HEK293 (cell line): ENCODE measurements around the gene SYNE1.
A peak's percentile ranks its signal among the peaks of the same experiment; 100 is the strongest.

Source experiments
- CTCF ChIA-PET: fragments of 350-600 bp; formaldehyde crosslinking; extraction: SDS; loops from one replicate; lab custom pipeline; 2021; ENCODE audit warnings: antibody characterized with exemption; lab: Yijun Ruan, JAX
- POLR2A ChIA-PET: fragments of 300-600 bp; formaldehyde crosslinking; extraction: SDS; loops from one replicate; lab custom pipeline; 2020; ENCODE audit warnings: antibody characterized with exemption, inconsistent platforms; lab: Yijun Ruan, JAX
- H3K27ac ChIP-seq: fragments of 200-500 bp; sonication (Bioruptor generic); 2 replicates; pipeline ENCODE4 v1.5.1; 2014; ENCODE audit warnings: low read depth, low read length, control low read depth, inconsistent platforms; ENCODE audit errors: extremely low read depth
- H3K36me3 ChIP-seq, 2 experiments: fragments of 200-500 bp in 1 of 2; sonication (Bioruptor generic) in 1 of 2; 1 replicate in 1 of 2; 2 replicates in 1 of 2; pipeline ENCODE4 v1.5.1; 2014 to 2017; ENCODE audit warnings: inconsistent platforms in 2 of 2, low read length in 2 of 2; ENCODE audit not compliant: control insufficient read depth in 2 of 2, insufficient read depth in 1 of 2
- H3K4me1 ChIP-seq: fragments of 200-500 bp; sonication (Bioruptor generic); 2 replicates; pipeline ENCODE4 v1.5.1; 2014; ENCODE audit warnings: mild to moderate bottlenecking, low read length, inconsistent platforms; ENCODE audit not compliant: control insufficient read depth, insufficient read depth
- H3K4me3 ChIP-seq: 2 replicates; pipeline ENCODE4 v1.5.1; 2011; ENCODE audit warnings: low read depth, mild to moderate bottlenecking, control low read depth, low read length, moderate library complexity
- H3K9me3 ChIP-seq: fragments of 200-500 bp; sonication (Bioruptor generic); 2 replicates; pipeline ENCODE4 v1.5.1; 2014; ENCODE audit warnings: low read depth, low read length, inconsistent platforms; ENCODE audit not compliant: control insufficient read depth, insufficient read depth
- ELK4 ChIP-seq: IDR thresholded peaks from 2 replicates; pipeline ENCODE4 v1.6.1; 2011; ENCODE audit warnings: mild to moderate bottlenecking, low read depth, low read length, borderline replicate concordance
- PRDM4 ChIP-seq: fragments of 450-650 bp; formaldehyde crosslinking; IDR thresholded peaks from 2 replicates; pipeline ENCODE4 v1.5.1; 2017; ENCODE audit warnings: missing biosample characterization, missing genetic modification characterization
- SCRT2 ChIP-seq: fragments of 450-650 bp; formaldehyde crosslinking; IDR thresholded peaks from 2 replicates; pipeline ENCODE4 v1.5.1; 2016; ENCODE audit warnings: missing biosample characterization, missing genetic modification characterization
- ZBTB17 ChIP-seq: fragments of 450-650 bp; formaldehyde crosslinking; IDR thresholded peaks from 2 replicates; pipeline ENCODE4 v1.5.1; 2016; ENCODE audit warnings: missing biosample characterization, missing genetic modification characterization
- ZFP3 ChIP-seq: fragments of 450-650 bp; formaldehyde crosslinking; IDR thresholded peaks from 2 replicates; pipeline ENCODE4 v1.5.1; 2016; ENCODE audit warnings: low read depth, missing biosample characterization, missing genetic modification characterization
- ZNF311 ChIP-seq: fragments of 450-650 bp; formaldehyde crosslinking; IDR thresholded peaks from 2 replicates; pipeline ENCODE4 v1.5.1; 2017; ENCODE audit warnings: missing biosample characterization, missing genetic modification characterization, borderline replicate concordance
- ZNF350 ChIP-seq: fragments of 450-650 bp; formaldehyde crosslinking; IDR thresholded peaks from 2 replicates; pipeline ENCODE4 v1.5.0; 2017; ENCODE audit warnings: missing biosample characterization, mild to moderate bottlenecking, missing genetic modification characterization
- ZNF555 ChIP-seq: fragments of 450-650 bp; formaldehyde crosslinking; conservative IDR thresholded peaks from 2 replicates; pipeline ENCODE4 v1.5.1; 2017; ENCODE audit warnings: missing biosample characterization, mild to moderate bottlenecking, missing genetic modification characterization, inconsistent platforms
- ZNF701 ChIP-seq: fragments of 450-650 bp; formaldehyde crosslinking; IDR thresholded peaks from 2 replicates; pipeline ENCODE4 v1.5.1; 2016; ENCODE audit warnings: missing biosample characterization, missing genetic modification characterization
- ZNF76 ChIP-seq: fragments of 450-650 bp; formaldehyde crosslinking; IDR thresholded peaks from 2 replicates; pipeline ENCODE4; 2016; ENCODE audit warnings: low read depth, missing biosample characterization, missing genetic modification characterization, borderline replicate concordance
- ZNF776 ChIP-seq: fragments of 450-650 bp; formaldehyde crosslinking; IDR thresholded peaks from 2 replicates; pipeline ENCODE4 v1.5.0; 2017; ENCODE audit warnings: missing biosample characterization, missing genetic modification characterization, borderline replicate concordance
- ZNF830 ChIP-seq: fragments of 450-650 bp; IDR thresholded peaks from 2 replicates; pipeline ENCODE4 v1.5.0; 2018; ENCODE audit warnings: missing biosample characterization, missing genetic modification characterization, low read depth, mild to moderate bottlenecking, moderate library complexity
- TF ChIP-seq, protein P1 (sequence below): fragments of 450-650 bp; formaldehyde crosslinking; IDR thresholded peaks from 2 replicates; pipeline ENCODE4 v1.5.1; 2017; ENCODE audit warnings: missing biosample characterization, missing genetic modification characterization
- TF ChIP-seq, protein P2 (sequence below): fragments of 450-650 bp; formaldehyde crosslinking; IDR thresholded peaks from 2 replicates; pipeline ENCODE4 v1.5.1; 2016; ENCODE audit warnings: missing biosample characterization, missing genetic modification characterization
- TF ChIP-seq, protein P3 (sequence below): fragments of 450-650 bp; formaldehyde crosslinking; conservative IDR thresholded peaks from 2 replicates; pipeline ENCODE4 v1.5.1; 2016; ENCODE audit warnings: low read depth, missing biosample characterization, missing genetic modification characterization
- TF ChIP-seq, protein P4 (sequence below): fragments of 450-650 bp; formaldehyde crosslinking; IDR thresholded peaks from 2 replicates; pipeline ENCODE4 v1.5.1; 2016; ENCODE audit warnings: missing biosample characterization, missing genetic modification characterization

SYNE1 gene

DNA sequence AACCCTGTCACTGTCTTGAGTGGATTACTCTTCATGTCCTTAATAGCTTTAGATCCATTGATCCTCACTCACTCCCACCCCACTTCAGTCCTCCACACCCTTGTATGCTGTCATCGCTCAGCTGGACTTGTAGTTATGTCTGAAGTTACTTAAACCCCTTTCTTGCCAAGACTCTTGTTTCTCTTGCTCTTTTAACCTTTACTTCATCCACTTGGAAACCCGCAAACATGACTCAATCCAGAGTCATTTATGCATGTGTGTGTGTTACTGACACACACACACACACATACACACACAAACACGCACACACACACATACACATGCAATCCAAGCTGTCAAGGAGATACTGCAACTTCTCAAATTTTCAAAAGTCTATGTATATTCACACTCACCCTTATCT lies 341.8 kb downstream of the SYNE1 start:
- Histone ChIP-seq H3K4me1 (no peaks in the 10 kb centered on the region), H3K9me3 (no peaks in the 10 kb centered on the region), H3K4me3 (no peak overlapping the region), H3K27ac (no peak overlapping the region), H3K36me3 (peaks cover 0 to 29% of the 10 kb centered on the region in 2 experiments; a peak in 1 of 3 replicates)
- ChIA-PET POLR2A (interaction anchor here (0.6 kb wide), 1 partner anchor 970 kb away, joined by 4 read pairs; no protein-coding TSS in a partner anchor), CTCF (interaction anchor here (0.6 to 1.0 kb wide), 3 partner anchors 20 to 84 kb away, joined by 3 to 4 read pairs (median 4); no protein-coding TSS in a partner anchor)
- TF ChIP-seq, protein P1, sequence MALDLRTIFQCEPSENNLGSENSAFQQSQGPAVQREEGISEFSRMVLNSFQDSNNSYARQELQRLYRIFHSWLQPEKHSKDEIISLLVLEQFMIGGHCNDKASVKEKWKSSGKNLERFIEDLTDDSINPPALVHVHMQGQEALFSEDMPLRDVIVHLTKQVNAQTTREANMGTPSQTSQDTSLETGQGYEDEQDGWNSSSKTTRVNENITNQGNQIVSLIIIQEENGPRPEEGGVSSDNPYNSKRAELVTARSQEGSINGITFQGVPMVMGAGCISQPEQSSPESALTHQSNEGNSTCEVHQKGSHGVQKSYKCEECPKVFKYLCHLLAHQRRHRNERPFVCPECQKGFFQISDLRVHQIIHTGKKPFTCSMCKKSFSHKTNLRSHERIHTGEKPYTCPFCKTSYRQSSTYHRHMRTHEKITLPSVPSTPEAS (tag by site-specific recombination) = peak; percentile 55
- TF ChIP-seq ZFP3 = no peak

DNA sequence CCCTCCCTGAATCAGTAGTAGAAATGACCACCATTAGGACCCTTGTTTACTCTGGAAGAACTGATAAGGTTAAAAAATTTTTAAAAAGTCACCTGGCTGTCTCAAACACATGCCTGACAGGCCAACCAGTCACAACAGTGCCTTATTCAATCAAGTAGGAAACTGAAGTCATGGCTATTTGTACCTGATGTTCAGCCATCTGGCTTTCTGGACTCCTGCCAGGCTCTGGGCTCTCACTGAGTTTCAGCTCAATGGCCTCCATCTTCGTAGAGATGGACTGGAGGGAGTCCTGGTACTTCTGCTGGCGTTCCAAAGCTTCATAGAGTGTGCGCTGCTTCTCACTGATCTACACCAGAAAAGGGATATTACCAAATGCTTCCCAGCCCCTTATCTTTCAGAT lies 343.8 kb downstream of the SYNE1 start:
- CTCF ChIA-PET = interaction anchor here (0.6 to 2.1 kb wide), 3 partner anchors 8 to 45 kb away, joined by 3 to 8 read pairs (median 3); no protein-coding TSS in a partner anchor
- POLR2A ChIA-PET = no interaction called here
- H3K4me3 ChIP-seq = no peak overlapping the region
- no peak overlapping the region for H3K27ac ChIP-seq
- H3K9me3 ChIP-seq = no peaks in the 10 kb centered on the region
- H3K4me1 ChIP-seq = no peaks in the 10 kb centered on the region
- H3K36me3 ChIP-seq = peaks cover 0 to 37% of the 10 kb centered on the region in 2 experiments; a peak in 2 of 3 replicates
- TF ChIP-seq ZNF76 (no peak), PRDM4 (tag by site-specific recombination) (no peak), ZBTB17 (no peak), ZNF350 (tag by site-specific recombination) (no peak), ZNF555 (tag by site-specific recombination) (no peak), SCRT2 (no peak), ZNF701 (tag by site-specific recombination) (no peak), ZNF830 (tag by site-specific recombination) (no peak), ZNF311 (tag by site-specific recombination) (no peak), ZNF776 (tag by site-specific recombination) (no peak), ELK4 (no peak)
- TF ChIP-seq, protein P2, sequence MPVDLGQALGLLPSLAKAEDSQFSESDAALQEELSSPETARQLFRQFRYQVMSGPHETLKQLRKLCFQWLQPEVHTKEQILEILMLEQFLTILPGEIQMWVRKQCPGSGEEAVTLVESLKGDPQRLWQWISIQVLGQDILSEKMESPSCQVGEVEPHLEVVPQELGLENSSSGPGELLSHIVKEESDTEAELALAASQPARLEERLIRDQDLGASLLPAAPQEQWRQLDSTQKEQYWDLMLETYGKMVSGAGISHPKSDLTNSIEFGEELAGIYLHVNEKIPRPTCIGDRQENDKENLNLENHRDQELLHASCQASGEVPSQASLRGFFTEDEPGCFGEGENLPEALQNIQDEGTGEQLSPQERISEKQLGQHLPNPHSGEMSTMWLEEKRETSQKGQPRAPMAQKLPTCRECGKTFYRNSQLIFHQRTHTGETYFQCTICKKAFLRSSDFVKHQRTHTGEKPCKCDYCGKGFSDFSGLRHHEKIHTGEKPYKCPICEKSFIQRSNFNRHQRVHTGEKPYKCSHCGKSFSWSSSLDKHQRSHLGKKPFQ = no peak
- TF ChIP-seq, protein P3, sequence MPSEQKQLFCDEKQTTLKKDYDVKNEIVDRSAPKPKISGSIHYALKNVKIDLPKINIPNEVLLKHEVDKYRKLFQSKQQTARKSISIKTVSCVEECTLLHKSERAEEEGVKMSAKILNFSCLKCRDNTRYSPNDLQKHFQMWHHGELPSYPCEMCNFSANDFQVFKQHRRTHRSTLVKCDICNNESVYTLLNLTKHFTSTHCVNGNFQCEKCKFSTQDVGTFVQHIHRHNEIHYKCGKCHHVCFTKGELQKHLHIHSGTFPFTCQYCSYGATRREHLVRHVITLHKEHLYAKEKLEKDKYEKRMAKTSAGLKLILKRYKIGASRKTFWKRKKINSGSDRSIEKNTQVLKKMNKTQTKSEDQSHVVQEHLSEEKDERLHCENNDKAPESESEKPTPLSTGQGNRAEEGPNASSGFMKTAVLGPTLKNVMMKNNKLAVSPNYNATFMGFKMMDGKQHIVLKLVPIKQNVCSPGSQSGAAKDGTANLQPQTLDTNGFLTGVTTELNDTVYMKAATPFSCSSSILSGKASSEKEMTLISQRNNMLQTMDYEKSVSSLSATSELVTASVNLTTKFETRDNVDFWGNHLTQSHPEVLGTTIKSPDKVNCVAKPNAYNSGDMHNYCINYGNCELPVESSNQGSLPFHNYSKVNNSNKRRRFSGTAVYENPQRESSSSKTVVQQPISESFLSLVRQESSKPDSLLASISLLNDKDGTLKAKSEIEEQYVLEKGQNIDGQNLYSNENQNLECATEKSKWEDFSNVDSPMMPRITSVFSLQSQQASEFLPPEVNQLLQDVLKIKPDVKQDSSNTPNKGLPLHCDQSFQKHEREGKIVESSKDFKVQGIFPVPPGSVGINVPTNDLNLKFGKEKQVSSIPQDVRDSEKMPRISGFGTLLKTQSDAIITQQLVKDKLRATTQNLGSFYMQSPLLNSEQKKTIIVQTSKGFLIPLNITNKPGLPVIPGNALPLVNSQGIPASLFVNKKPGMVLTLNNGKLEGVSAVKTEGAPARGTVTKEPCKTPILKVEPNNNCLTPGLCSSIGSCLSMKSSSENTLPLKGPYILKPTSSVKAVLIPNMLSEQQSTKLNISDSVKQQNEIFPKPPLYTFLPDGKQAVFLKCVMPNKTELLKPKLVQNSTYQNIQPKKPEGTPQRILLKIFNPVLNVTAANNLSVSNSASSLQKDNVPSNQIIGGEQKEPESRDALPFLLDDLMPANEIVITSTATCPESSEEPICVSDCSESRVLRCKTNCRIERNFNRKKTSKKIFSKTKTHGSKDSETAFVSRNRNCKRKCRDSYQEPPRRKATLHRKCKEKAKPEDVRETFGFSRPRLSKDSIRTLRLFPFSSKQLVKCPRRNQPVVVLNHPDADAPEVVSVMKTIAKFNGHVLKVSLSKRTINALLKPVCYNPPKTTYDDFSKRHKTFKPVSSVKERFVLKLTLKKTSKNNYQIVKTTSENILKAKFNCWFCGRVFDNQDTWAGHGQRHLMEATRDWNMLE (tag by site-specific recombination) = no peak
- TF ChIP-seq, protein P4, sequence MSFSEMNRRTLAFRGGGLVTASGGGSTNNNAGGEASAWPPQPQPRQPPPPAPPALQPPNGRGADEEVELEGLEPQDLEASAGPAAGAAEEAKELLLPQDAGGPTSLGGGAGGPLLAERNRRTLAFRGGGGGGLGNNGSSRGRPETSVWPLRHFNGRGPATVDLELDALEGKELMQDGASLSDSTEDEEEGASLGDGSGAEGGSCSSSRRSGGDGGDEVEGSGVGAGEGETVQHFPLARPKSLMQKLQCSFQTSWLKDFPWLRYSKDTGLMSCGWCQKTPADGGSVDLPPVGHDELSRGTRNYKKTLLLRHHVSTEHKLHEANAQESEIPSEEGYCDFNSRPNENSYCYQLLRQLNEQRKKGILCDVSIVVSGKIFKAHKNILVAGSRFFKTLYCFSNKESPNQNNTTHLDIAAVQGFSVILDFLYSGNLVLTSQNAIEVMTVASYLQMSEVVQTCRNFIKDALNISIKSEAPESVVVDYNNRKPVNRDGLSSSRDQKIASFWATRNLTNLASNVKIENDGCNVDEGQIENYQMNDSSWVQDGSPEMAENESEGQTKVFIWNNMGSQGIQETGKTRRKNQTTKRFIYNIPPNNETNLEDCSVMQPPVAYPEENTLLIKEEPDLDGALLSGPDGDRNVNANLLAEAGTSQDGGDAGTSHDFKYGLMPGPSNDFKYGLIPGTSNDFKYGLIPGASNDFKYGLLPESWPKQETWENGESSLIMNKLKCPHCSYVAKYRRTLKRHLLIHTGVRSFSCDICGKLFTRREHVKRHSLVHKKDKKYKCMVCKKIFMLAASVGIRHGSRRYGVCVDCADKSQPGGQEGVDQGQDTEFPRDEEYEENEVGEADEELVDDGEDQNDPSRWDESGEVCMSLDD (tag by site-specific recombination) = no peak
- TF ChIP-seq, all 188 proteins: peak for 0
